ENCODE data around the gene CMBL.

CMBL gene

DNA sequence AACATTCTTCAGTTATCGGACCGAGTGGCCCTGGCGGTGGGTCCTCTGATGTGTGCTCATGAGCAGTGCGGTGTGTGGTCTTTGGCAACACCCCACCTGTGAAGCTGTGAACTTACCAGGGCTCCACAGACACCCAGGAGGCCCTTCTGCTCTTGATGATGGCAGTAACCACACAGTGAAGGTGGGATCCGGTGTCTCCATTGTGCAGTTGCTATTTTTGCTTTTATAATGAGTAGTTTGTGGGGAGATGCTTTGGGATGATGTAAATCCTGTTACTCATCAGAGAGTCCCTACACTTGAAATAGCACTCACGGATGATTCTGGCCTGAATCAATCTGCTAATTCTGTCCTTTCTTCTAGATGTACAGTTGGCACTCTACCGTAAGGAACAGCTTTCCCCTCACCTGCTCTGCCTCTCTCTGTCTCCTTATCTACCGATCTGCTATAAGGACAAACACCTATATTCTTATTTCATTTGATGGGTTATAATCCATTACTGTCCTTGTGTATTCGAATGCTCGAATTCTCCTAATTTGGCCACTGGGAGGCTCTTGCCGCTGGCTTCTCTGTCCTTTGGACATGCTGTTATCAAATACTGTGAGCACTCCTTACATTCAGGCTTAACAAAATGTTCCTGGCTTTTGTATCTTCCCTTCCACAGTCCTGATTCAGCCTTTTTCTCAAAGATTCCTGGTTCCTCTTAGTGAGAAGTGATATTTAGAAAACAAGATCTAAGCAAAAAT is 78.2 kb downstream of the CMBL start:
- DNase-seq: no peak

DNA sequence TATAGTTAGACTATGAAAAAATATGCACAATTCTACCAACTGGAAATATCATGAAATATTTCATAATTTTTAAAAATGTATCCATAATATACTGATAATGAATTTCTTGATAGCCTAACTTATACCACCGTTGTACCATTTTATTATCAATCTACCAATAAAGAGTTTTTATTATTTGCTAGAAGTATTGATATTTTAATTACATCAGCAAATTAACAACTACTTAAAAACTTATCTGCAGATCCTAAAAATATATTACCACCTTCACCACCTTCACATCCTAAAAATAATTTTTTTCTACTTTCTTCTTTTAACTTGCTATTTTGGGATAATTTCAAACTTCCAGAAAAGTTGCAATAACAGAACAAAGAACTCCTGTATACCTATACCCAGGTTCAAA is 79.4 kb downstream of the CMBL start:
- peaks cover 5% of the 10 kb centered on the region for H3K9me3 ChIP-seq (ENCODE audit: severe bottlenecking)
- H3K27ac ChIP-seq: no peak overlapping the region
- DNase-seq: no peak
- TF ChIP-seq, protein P1, sequence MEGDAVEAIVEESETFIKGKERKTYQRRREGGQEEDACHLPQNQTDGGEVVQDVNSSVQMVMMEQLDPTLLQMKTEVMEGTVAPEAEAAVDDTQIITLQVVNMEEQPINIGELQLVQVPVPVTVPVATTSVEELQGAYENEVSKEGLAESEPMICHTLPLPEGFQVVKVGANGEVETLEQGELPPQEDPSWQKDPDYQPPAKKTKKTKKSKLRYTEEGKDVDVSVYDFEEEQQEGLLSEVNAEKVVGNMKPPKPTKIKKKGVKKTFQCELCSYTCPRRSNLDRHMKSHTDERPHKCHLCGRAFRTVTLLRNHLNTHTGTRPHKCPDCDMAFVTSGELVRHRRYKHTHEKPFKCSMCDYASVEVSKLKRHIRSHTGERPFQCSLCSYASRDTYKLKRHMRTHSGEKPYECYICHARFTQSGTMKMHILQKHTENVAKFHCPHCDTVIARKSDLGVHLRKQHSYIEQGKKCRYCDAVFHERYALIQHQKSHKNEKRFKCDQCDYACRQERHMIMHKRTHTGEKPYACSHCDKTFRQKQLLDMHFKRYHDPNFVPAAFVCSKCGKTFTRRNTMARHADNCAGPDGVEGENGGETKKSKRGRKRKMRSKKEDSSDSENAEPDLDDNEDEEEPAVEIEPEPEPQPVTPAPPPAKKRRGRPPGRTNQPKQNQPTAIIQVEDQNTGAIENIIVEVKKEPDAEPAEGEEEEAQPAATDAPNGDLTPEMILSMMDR (IDR thresholded peaks at IDR 0.05; ENCODE audit: low read depth, low read length): no peak
- H3K27me3 ChIP-seq (ENCODE audit: insufficient read depth, low read depth, severe bottlenecking): no peaks in the 10 kb centered on the region
- H3K36me3 ChIP-seq: peaks cover 6% of the 10 kb centered on the region
- H3K4me3 ChIP-seq (ENCODE audit: low read depth, low read length): no peak overlapping the region

More for the DNA sequence above, 78.2 kb downstream of the CMBL start:
- no peak overlapping the region for H3K27ac ChIP-seq
- H3K36me3 ChIP-seq: peaks cover 6% of the 10 kb centered on the region
- H3K27me3 ChIP-seq (ENCODE audit: insufficient read depth, low read depth, severe bottlenecking): no peaks in the 10 kb centered on the region
- H3K4me3 ChIP-seq (ENCODE audit: low read depth, low read length): no peak overlapping the region
- TF ChIP-seq, protein P1 (IDR thresholded peaks at IDR 0.05; ENCODE audit: low read depth, low read length): 0 out of 2 replicates have a peak, but pooled peaks have one; percentile 9
- H3K9me3 ChIP-seq (ENCODE audit: severe bottlenecking): peaks cover 3% of the 10 kb centered on the region

All from WERI-Rb-1 (cell line).